Measurements from ENCODE around the gene MECP2. TPM values are rescaled to one million over a fixed set of nuclear protein-coding genes. Genes with fewer than 3 reads are reported as not detected.

Gene MECP2
- total RNA-seq, 1 donor from 2014 or later = 10.4 TPM

DNA sequence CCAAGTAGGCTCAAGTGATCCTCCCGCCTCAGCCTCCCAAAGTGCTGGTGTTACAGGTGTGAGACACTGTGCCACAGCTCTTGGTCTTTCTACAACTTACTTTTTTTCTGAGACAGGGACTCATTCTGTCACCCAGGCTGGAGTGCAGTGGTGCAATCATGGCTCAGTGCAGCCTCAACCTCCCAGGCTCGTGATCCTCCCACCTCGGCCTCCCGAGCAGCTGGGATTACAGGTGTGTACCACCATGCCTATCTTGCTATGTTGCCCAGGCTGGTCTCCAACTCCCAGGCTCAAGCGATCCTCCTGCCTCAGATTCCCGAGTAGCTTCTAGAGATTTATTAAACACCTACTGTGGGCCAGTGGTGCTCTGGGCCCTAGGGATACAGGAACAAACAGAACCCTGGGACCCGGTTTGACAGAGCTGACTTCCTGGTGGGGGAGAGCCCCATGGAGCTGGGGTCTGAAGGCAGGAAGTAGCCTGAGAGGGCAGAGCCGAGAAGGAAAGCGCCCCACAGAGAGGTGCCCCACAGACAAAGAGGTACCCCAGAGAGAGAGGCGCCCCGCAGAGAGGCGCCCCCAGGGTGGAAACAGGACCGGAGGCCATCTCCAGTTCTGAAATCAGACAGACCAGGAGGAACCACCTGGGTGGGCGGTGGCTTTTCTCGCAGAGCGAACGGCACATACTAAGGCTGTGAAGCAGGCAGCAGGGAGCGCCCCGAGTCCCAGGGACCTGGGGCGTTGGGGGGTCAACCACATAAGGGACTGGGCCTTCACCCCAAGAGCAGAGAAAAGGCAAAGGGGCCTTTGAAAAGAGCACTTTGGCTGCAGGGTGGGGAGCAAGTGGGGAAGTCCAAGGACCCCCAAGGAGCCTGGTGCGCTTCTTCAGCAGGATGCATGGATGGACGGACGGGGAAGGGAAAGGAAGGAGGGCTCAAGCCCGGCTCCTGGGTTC lies 82.8 kb downstream of the MECP2 start:
- Histone ChIP-seq H3K4me3 (ENCODE audit: low read length in 3 of 3) (no peak overlapping the region), H3K9ac (ENCODE audit: low read depth in 1 of 3, low read length in 3 of 3) (no peak overlapping the region), H3K27ac (ENCODE audit: low read depth, low read length) (no peak overlapping the region), H3K27me3 (ENCODE audit: control insufficient read depth in 3 of 3, insufficient read depth in 3 of 3, low read length in 3 of 3) (no peaks in the 10 kb centered on the region), H3K36me3 (ENCODE audit: control insufficient read depth in 3 of 3, insufficient read depth in 3 of 3, low read length in 3 of 3) (peaks cover 3 to 6% (median 6%) of the 10 kb centered on the region in 3 donors), H3K4me1 (ENCODE audit: control insufficient read depth in 3 of 3, insufficient read depth in 3 of 3, low read length in 3 of 3) (peaks cover 12 to 17% (median 12%) of the 10 kb centered on the region in 3 donors), H3K9me3 (ENCODE audit: control insufficient read depth in 3 of 3, low read length in 3 of 3) (no peaks in the 10 kb centered on the region)

DNA sequence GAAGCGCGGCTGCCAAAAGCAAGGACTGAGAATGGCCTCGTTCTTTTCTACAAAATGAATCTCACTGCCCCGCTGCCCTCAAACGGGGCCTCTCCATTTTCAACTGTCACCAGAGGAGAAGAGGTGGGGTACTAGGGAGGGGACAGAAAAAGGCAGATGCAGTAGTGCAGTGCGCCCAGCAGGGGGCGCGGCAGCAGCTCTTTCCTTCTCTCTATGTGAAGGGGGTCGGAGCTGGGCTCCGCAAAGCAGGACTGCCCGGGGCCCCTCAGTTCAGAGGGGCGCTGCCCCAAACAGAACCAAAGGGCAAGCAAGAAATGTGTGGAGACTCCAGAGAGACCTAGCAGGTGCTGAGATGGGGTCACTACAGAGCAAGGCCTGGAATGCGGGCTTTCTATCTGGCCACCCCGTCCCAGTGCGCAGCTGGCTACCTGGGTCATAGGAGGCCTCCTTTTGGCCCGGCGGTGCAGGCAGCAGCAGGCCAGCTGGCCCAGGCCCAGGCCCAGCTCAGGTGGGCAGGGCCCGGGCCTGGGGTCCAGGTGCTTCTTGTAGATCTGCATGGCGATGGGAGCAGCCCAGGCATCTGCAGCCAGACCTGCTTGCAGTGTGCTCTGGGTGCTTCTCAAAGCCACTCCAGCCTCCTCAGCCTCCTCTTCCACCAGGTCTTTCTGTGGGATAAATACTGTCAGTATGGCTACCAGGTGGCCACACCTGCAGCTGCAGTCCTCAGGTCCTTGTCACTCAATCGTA lies 83.7 kb downstream of the MECP2 start:
- Histone ChIP-seq H3K27ac (ENCODE audit: low read depth, low read length) (no peak overlapping the region), H3K4me1 (ENCODE audit: control insufficient read depth in 3 of 3, insufficient read depth in 3 of 3, low read length in 3 of 3) (peaks cover 9 to 14% (median 10%) of the 10 kb centered on the region in 3 donors), H3K9ac (ENCODE audit: low read depth in 1 of 3, low read length in 3 of 3) (no peak overlapping the region), H3K36me3 (ENCODE audit: control insufficient read depth in 3 of 3, insufficient read depth in 3 of 3, low read length in 3 of 3) (peaks cover 3 to 6% (median 6%) of the 10 kb centered on the region in 3 donors), H3K9me3 (ENCODE audit: control insufficient read depth in 3 of 3, low read length in 3 of 3) (no peaks in the 10 kb centered on the region), H3K27me3 (ENCODE audit: control insufficient read depth in 3 of 3, insufficient read depth in 3 of 3, low read length in 3 of 3) (no peaks in the 10 kb centered on the region), H3K4me3 (ENCODE audit: low read length in 3 of 3) (no peak overlapping the region)

DNA sequence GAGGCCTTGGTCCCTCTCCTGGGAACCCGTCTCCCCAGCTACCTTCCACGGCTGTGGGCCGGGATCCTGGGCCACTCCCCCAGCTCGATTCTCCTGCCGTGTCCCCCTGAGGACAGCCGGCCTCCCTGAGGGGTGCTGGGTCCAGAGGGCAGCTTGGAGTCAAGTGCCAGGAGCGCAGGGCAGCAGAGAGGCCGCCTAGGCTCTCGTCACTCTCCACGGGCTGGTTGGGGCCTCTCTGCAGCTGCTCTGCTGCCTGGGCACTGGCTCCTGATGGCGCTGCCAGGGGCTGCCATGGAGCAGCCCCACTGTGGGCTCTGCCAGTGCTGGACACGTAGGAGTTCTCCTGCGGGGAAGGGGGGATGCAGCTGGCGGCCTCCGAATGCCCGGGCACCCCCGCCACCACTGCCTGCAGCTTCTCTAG lies 84.5 kb downstream of the MECP2 start:
- Histone ChIP-seq H3K4me3 (ENCODE audit: low read length in 3 of 3) (no peak overlapping the region), H3K9me3 (ENCODE audit: control insufficient read depth in 3 of 3, low read length in 3 of 3) (no peaks in the 10 kb centered on the region), H3K27ac (ENCODE audit: low read depth, low read length) (no peak overlapping the region), H3K9ac (ENCODE audit: low read depth in 1 of 3, low read length in 3 of 3) (no peak overlapping the region), H3K27me3 (ENCODE audit: control insufficient read depth in 3 of 3, insufficient read depth in 3 of 3, low read length in 3 of 3) (no peaks in the 10 kb centered on the region), H3K36me3 (ENCODE audit: control insufficient read depth in 3 of 3, insufficient read depth in 3 of 3, low read length in 3 of 3) (peaks cover 3 to 6% (median 6%) of the 10 kb centered on the region in 3 donors), H3K4me1 (ENCODE audit: control insufficient read depth in 3 of 3, insufficient read depth in 3 of 3, low read length in 3 of 3) (peaks cover 3 to 7% (median 5%) of the 10 kb centered on the region in 3 donors)

DNA sequence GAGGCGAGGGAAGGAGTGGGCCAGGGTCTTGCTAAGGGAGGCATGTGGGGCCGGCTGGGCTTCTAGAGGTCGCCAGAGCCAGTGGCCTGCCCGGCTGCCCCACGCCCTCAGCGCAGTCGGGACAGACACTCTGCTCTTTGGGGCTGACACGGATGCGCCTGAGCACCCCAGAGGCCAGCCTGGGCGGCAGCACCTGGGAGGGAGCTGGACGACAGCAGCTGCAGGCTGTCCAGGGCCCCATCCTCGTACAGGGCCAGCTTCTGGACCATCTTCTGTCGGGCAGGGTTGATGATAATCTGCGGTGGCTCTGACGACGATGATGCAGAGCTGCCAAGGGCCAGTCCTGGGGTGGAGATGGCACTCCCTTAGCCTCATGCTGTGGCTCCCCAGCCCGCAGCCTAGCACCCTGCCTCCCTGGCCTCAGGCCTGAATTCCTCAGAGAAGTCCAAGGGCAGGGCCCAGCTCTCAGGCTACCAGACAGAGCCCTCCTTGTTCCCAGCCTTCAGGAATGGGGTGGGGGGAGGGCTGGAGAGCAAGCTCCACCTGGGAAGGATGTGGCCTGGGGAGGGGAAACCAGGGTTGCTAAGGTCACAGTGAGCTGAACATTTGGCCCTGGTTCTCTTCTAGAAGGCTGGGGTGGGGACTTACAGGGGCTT lies 85.1 kb downstream of the MECP2 start:
- no peaks in the 10 kb centered on the region for H3K27me3 ChIP-seq (ENCODE audit: control insufficient read depth in 3 of 3, insufficient read depth in 3 of 3, low read length in 3 of 3)
- H3K4me1 ChIP-seq (ENCODE audit: control insufficient read depth in 3 of 3, insufficient read depth in 3 of 3, low read length in 3 of 3) = peaks cover 3 to 5% (median 4%) of the 10 kb centered on the region in 3 donors
- peaks cover 3 to 6% (median 6%) of the 10 kb centered on the region in 3 donors for H3K36me3 ChIP-seq (ENCODE audit: control insufficient read depth in 3 of 3, insufficient read depth in 3 of 3, low read length in 3 of 3)
- no peak overlapping the region for H3K27ac ChIP-seq (ENCODE audit: low read depth, low read length)
- H3K4me3 ChIP-seq (ENCODE audit: low read length in 3 of 3) = no peak overlapping the region
- H3K9ac ChIP-seq (ENCODE audit: low read depth in 1 of 3, low read length in 3 of 3) = no peak overlapping the region
- no peaks in the 10 kb centered on the region for H3K9me3 ChIP-seq (ENCODE audit: control insufficient read depth in 3 of 3, low read length in 3 of 3)

DNA sequence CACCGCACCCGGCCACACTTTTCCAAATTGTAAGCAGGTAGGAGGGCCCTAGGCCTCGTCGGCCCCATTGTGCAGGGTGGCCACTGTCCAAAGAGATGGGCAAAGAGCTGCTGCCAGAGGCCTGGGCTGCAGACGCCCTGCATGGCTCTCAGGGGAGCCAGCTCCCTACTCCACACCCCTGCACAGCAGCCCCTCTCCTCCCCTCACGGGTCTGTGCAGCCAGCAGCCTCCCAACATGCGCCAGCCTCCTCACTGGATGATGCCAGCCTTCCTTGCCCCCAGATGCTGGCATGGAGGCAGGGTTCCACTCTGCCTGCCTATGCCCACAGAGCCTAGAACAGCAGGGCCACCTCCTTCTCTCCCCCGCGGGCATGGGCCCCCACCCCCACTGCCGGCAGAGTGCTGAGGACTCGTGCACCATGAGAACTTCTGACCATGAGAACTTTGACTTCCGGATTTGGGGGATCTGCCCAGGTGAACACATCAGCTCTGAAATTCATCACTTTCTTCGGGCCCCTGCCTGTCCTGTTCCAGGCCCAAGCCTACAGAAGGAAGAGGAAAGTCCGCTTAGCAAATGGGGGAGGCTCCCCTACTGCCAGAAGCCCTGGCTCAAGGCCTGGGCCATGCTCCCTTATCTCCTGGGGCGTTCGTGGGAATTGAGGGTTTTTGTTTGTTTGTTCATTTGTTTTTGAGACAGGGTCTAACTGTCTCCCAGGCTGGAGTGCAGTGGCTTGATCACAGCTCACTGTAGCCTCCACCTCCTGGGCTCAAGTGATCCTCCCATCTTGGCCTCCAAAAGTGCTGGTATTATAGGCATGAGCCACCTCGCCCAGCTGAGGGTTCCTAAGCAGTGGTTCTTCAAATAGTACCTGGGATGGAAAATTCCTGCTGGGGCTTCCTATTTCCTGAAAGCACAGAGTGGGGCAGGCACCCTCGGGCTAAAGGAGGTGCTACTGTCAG lies 85.9 kb downstream of the MECP2 start:
- H3K36me3 ChIP-seq (ENCODE audit: control insufficient read depth in 3 of 3, insufficient read depth in 3 of 3, low read length in 3 of 3) = peaks cover 3 to 6% (median 6%) of the 10 kb centered on the region in 3 donors

DNA sequence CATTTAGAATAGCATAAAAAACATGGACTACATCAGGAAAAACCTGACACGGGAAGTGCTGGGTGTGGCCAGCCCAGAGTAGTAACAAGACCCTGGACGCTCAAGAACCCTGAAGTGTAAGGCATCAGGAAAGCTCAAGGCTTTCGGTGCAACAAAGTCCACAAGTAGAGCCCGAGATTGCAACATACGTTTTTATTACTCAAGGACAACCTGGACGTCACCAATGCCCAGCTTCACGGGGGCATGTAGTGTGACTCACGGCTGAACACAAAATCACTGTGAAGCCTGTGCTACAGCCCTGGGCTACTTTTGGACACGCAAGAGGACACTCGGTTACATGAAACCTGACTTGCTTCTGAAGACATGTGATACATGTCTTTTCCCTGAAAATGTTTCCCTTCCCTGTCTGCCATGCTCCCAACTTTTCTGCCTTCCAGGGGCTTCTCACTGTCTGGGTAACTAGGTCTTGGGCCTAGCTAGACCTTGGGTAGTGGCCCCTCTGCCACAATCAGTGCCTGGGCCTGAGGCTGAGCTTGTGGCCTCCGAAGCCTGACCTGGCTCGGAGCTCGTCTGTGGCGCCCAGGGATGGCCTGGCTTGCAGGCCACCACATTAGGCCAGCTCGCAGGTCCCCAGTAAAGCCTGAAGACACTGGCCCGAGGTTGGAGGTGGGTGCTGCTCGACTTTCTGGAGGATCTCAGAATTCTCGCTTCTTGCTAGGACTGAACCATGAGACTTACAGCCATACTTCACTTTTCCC lies 87.0 kb downstream of the MECP2 start:
- Histone ChIP-seq H3K27me3 (ENCODE audit: control insufficient read depth in 3 of 3, insufficient read depth in 3 of 3, low read length in 3 of 3) (no peaks in the 10 kb centered on the region), H3K4me3 (ENCODE audit: low read length in 3 of 3) (no peak overlapping the region), H3K9ac (ENCODE audit: low read depth in 1 of 3, low read length in 3 of 3) (no peak overlapping the region), H3K9me3 (ENCODE audit: control insufficient read depth in 3 of 3, low read length in 3 of 3) (no peaks in the 10 kb centered on the region), H3K27ac (ENCODE audit: low read depth, low read length) (no peak overlapping the region), H3K36me3 (ENCODE audit: control insufficient read depth in 3 of 3, insufficient read depth in 3 of 3, low read length in 3 of 3) (peaks cover 0 to 2% (median 0%) of the 10 kb centered on the region in 3 donors), H3K4me1 (ENCODE audit: control insufficient read depth in 3 of 3, insufficient read depth in 3 of 3, low read length in 3 of 3) (peaks cover 3 to 5% (median 4%) of the 10 kb centered on the region in 3 donors)

More for the DNA sequence above, 85.9 kb downstream of the MECP2 start:
- Histone ChIP-seq H3K9me3 (ENCODE audit: control insufficient read depth in 3 of 3, low read length in 3 of 3) (no peaks in the 10 kb centered on the region), H3K9ac (ENCODE audit: low read depth in 1 of 3, low read length in 3 of 3) (no peak overlapping the region), H3K27me3 (ENCODE audit: control insufficient read depth in 3 of 3, insufficient read depth in 3 of 3, low read length in 3 of 3) (no peaks in the 10 kb centered on the region), H3K4me1 (ENCODE audit: control insufficient read depth in 3 of 3, insufficient read depth in 3 of 3, low read length in 3 of 3) (peaks cover 3 to 5% (median 4%) of the 10 kb centered on the region in 3 donors), H3K27ac (ENCODE audit: low read depth, low read length) (no peak overlapping the region), H3K4me3 (ENCODE audit: low read length in 3 of 3) (no peak overlapping the region)

DNA sequence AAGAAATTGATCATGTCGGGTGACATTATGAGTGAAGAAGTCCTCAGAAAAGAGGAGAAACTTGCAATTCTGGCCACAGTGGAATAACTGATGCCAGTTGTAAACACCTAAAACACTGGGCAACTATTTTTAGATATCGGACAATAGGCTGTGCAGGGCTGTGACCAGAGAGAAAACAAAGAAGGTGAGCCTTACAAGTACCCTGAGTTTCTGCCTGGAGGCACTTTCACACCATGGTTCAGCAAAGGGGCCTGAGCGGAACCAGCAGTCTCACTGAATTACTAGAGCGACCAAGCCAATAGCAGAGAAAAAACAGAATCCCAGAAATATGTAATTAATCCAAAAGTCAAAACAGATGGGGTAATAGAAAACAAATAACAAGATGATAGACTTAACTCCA lies 89.0 kb downstream of the MECP2 start:
- no peak overlapping the region for H3K4me3 ChIP-seq (ENCODE audit: low read length in 3 of 3)
- H3K27me3 ChIP-seq (ENCODE audit: control insufficient read depth in 3 of 3, insufficient read depth in 3 of 3, low read length in 3 of 3) = peaks cover 0 to 5% (median 0%) of the 10 kb centered on the region in 3 donors

DNA sequence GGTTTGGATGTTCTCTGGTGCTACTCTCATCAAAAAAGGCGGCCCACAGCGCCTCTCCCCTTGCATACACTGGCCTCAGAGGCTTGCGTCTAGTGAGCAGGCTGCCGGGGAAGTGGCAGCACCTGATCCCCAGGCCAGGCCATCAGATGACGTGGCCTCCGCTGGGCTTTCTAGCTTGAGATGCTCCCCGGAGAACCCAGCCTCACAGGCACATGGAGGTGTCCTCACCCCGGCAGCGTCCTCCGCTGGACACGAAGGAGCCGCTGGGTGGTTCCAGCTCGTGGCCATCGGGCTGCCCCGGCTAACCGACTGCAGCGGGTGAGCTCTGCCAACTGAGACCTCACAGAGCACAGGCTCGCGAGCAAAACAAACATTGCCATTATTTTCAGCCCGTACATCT lies 90.6 kb downstream of the MECP2 start:
- no peaks in the 10 kb centered on the region for H3K9me3 ChIP-seq (ENCODE audit: control insufficient read depth in 3 of 3, low read length in 3 of 3)
- H3K4me1 ChIP-seq (ENCODE audit: control insufficient read depth in 3 of 3, insufficient read depth in 3 of 3, low read length in 3 of 3) = peaks cover 3 to 6% (median 3%) of the 10 kb centered on the region in 3 donors
- H3K36me3 ChIP-seq (ENCODE audit: control insufficient read depth in 3 of 3, insufficient read depth in 3 of 3, low read length in 3 of 3) = peaks cover 0 to 2% (median 0%) of the 10 kb centered on the region in 3 donors
- peaks cover 0 to 5% (median 0%) of the 10 kb centered on the region in 3 donors for H3K27me3 ChIP-seq (ENCODE audit: control insufficient read depth in 3 of 3, insufficient read depth in 3 of 3, low read length in 3 of 3)
- H3K27ac ChIP-seq (ENCODE audit: low read depth, low read length) = no peak overlapping the region
- H3K4me3 ChIP-seq (ENCODE audit: low read length in 3 of 3) = no peak overlapping the region
- H3K9ac ChIP-seq (ENCODE audit: low read depth in 1 of 3, low read length in 3 of 3) = no peak overlapping the region

More for the DNA sequence above, 89.0 kb downstream of the MECP2 start:
- Histone ChIP-seq H3K4me1 (ENCODE audit: control insufficient read depth in 3 of 3, insufficient read depth in 3 of 3, low read length in 3 of 3) (peaks cover 3 to 4% (median 3%) of the 10 kb centered on the region in 3 donors), H3K9me3 (ENCODE audit: control insufficient read depth in 3 of 3, low read length in 3 of 3) (no peaks in the 10 kb centered on the region), H3K27ac (ENCODE audit: low read depth, low read length) (no peak overlapping the region), H3K36me3 (ENCODE audit: control insufficient read depth in 3 of 3, insufficient read depth in 3 of 3, low read length in 3 of 3) (peaks cover 0 to 2% (median 0%) of the 10 kb centered on the region in 3 donors), H3K9ac (ENCODE audit: low read depth in 1 of 3, low read length in 3 of 3) (no peak overlapping the region)

All from skeletal muscle tissue (tissue), 4 donors.